Measurements from ENCODE around the gene GPR39.

The GPR39 gene

GRCh38 chr2:132692816-132693215, 276.2 kb downstream of the GPR39 start:
- Histone ChIP-seq H3K9me3 (ENCODE audit: low read length) (no peaks in the 10 kb centered on the region), H3K4me3 (ENCODE audit: low read depth in 1 of 2, low read length in 2 of 2) (no peak overlapping the region), H3K9ac (ENCODE audit: low read length) (no peak overlapping the region), H3K27me3 (ENCODE audit: control insufficient read depth in 1 of 2, insufficient read depth in 2 of 2, low read length in 2 of 2) (no peaks in the 10 kb centered on the region), H3K36me3 (ENCODE audit: insufficient read depth, low read length) (no peaks in the 10 kb centered on the region), H3K27ac (ENCODE audit: low read depth, low read length) (no peak overlapping the region), H3K4me1 (ENCODE audit: insufficient read depth, low read length) (no peaks in the 10 kb centered on the region)

Measured in muscle layer of colon (tissue), 2 donors.